HG03103 (cell line): ENCODE results near the gene ZFP69.
"Not testable (repeated sequence)": the region's sequence is repeated elsewhere in the genome, so short reads cannot be mapped to it uniquely, and the experiment has no call there.

Source experiments
- ATAC-seq: cut with Tn5 transposase; IDR thresholded peaks from one replicate; pipeline ENCODE4 v1.9.1; 2021; ENCODE audit warnings: low read depth; ENCODE audit not compliant: unreplicated experiment

Gene ZFP69

DNA sequence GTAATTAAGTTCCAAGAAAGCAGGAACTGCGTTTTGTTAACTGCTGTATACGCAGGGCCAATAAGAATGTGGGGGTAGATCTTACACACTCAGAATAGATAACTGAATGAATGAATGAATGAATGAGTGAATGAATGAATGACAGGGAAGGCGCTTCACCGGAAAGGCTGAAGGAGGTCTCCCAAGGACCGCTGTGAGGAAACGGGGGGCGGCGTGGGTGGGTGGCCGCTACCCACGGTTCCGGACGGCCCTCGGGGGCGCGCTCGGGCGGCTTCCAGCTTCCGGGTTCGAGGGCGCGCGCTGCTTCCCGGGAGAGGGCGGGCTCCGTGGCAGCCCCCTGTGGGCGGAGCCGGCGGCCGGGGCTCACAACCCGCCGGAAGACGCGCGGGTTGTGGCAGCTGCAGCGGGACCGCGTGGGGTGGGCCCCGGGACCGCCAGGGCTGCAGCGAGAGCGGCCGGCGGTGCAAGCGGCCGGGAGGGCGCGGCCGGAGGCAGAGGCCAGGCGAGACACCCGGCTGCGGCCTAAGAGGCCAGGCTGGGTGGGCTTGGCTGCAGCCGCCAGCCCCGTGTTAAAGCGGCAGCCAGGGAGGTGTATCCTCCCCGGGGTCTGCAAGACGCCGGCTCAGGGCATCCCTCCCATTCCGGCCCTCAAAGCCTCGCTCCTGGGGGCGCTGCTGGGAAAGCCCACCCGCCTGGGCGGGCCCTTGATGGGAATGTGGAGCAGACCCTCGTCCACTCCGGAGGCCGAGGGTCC lies at the start of gene ZFP69:
Gene ZFP69 (plus strand): TSS at position 367 of the 754 bp plus-strand sequence. CDS start 2,072 bp downstream, outside the sequence.
- peak; percentile 74 for ATAC-seq

DNA sequence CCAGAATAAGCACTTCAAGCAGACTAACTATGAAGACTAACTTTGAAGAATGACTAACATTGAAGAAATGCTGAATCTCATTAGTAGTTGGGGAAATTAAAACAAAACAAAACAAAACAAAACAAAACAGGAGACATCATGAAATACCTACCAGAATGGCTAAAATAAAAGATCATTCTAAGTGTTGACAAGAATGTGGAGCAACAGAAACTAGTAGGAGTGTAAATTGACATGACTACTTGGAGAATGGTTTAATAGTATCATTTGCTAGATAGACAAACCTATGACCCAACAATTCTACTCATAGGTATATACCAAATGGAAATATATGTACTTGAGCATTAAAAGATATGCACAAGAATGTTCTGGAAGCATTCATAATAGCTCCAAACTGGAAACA lies 45.7 kb upstream of the ZFP69 start:
- ATAC-seq: no peak

DNA sequence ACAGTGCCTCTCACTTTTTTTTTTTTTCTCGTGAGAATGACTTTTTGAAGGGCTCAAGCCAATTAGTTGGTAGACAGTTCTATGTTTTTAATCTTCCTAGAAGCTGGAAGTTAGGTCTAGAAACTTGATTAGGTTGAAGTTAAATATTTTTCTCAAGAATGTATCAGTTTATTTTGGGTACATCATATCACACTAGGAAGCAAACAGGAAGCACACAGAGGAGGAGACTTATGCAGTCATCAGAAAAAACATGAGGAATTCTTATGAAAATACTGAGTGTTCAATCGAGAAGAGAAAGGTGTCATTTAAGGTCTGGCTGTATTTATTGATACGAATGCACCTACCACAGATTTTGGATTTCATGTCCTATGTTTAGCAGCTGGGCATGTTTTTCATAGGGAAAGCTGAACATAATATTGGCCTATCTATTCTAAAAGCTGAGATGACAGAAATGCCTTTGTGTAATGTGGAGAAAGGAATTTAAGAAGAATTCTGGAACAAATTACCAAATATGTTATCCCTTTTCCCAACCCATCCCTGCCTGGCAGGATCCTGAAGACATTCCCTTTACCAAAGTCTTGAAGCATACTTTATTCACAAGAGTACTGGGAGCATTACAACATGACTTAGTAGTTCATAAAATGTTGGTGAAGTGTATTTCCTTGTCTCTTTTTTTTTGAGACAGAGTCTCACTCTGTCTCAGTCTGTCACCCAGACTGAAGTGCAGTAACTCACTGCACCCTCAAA lies 44.3 kb upstream of the ZFP69 start:
- ATAC-seq: no peak

DNA sequence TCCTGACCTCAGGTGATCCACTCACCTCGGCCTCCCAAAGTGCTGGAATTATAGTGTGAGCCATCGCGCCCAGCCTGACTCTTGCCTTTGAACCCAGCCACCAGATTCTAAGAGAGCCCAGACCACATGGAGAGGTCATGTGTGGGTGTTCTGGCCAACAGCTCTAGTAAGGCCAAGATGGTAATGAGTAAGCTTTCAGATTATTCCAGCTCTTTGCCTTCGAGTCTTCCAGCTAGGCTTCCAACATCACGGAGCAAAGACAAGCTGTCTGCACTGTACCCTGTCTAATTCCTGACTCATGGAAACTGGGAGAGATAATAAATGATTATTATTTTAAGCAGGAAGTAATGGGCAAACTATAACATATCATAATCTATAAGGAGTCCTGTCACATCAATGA lies 41.6 kb upstream of the ZFP69 start:
- no peak for ATAC-seq

DNA sequence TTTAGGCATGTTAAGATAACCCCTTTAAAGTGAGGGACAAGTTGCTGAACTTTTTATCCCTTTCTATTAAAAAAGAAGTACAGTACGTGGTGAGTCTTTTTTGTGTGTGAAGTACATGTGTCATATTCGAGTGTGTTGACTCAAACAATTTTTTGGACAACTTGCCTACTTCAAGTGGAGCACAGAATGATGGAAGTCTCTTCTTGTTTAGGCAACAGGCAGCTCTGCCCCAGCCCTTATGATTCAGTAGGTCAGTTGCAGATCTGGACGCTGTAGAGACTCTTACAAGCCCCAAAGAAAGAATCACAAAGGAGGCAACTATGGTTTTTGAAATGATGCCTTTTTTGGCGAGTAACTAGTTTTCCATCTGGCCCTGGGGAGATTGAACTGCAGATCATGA lies 41.2 kb upstream of the ZFP69 start:
- ATAC-seq: no peak

DNA sequence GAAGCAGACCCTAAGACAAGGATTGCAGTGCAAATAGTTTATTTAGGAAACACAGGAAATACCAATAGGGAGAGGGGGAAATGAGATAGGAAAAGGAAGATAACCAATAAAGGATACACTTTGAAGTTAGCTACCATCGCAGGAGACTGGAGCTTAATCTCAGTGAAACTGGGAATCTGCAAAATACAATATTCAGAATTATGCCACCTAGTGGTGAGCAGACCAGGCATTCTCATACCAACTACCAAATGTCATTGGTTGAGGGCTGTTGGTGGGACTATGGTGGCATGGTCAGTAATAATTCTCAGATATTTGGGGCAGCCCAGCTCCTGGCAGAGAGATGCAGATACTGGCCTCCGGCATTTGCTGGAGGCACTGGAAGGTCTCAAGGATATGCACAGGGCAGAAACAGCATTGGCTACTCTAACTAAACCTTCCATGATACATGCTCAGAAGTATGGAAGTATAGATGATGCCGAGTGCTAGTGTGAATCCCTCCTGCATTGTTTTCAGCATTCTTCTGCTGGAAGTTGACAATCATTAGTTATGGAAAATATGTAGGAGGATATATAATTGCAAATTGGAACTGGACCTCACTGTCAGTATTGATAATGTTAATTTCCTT lies 38.6 kb upstream of the ZFP69 start:
- ATAC-seq: no peak

DNA sequence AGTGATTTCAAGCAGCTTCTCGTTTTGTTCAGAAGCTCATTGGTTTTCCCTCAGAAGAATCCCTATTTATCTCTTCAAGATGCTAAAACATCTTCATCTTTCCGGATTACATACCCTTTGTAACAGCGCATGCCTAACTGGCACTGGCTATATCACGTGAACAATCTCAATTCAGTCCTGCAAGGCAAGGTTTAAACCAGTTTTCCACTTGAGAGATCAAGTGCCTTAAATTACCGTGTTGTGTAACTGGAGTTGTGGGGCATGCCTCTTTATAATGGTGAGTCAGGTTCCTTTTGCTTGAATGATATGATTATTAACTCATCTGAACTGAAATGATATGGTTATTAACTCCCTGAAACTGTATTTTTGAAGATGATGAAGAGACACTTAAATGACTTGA lies 37.8 kb upstream of the ZFP69 start:
- ATAC-seq: no peak

DNA sequence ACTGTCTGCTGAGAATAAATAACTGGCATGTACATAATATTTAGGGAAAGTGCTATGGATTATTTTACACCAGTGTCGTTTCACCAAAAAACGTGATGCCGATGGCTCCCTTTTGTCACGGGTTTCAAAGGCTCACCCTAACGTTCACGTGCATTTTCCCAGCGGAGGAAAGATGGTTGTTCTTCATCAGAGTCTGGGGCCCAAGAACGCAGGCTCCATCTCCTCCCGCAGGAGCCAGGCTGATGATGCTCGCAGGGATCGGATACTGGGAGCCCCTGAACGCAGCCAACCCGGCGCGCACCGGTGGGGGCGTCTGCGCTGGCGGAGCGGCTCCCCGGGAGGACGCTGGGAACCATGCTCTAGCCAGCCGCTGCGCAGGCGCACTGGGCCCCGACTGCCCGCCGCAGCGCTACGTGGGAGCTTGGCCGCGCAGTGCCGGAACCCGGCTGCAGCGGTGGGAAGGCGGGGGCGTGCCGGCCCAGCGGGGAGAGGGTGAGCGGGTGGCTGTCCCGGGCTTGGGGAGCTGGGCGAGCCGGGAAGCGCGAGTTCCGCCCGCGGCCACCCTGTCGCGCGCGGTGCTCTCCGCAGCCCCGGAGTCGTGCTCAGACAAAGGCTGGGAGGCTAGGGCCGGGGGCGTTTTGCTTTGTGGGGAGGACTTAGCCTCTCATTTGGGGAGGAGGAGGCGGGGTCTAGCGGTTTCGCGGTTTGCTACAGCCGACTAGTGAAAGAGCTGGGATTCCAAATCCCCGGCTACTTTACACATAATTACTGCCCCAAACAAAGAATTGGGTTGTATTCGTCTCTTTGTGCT lies 27.2 kb upstream of the ZFP69 start, which contains the start of gene ZFP69B:
Gene ZFP69B (plus strand): TSS at position 793 of the 811 bp plus-strand sequence. CDS start 486 bp downstream, outside the sequence.
- ATAC-seq: peak; percentile 73

DNA sequence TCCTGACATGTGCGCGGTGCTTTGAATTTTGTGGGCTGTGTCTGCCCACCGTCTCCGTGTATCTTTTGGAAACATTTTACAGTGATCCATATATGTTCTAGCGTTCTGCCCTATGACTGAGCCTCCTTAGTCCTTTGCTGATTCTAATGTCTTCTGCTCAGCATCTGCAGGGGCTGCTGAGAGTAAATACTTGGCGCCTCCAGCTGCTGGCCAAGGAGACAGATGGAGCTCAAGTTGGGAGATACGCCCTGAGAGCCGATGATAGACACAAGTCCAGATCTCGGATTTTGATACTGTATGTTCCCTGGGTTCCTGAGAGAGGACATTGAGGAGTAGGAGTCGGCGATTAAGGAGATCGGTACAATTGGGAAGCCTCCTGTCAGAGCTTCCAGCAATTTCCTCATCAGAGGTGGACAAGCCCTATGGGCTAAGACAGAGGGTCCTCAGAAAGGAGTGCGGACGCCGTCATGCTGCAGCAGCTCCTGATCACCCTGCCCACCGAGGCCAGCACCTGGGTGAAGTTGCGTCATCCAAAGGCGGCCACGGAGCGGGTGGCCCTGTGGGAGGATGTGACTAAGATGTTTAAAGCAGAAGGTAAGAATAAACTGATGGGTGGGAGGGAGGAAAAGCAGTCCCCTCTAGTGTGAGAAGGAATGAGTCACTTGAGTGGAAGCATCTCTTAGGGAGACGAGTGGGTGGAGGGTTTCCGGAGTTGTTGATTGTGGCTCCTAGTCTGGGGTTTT lies 26.4 kb upstream of the ZFP69 start:
- no peak for ATAC-seq

DNA sequence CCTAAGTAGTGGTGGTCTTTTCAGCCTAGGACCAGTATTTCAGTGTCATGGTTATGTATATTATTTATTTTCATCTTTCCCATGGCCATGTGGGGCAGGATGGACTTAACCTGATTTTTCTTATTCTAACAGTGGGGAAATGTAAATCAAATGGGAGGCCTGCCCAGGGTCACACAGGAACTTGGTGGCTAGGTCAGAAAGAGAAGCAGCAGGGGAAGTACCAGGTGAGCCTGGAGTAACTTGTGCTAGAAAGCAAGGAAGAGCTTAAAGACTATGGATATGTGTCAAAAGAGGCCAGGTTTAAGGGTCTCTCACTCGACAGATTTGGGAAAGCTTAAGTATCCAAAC lies 25.9 kb upstream of the ZFP69 start:
- no peak for ATAC-seq

DNA sequence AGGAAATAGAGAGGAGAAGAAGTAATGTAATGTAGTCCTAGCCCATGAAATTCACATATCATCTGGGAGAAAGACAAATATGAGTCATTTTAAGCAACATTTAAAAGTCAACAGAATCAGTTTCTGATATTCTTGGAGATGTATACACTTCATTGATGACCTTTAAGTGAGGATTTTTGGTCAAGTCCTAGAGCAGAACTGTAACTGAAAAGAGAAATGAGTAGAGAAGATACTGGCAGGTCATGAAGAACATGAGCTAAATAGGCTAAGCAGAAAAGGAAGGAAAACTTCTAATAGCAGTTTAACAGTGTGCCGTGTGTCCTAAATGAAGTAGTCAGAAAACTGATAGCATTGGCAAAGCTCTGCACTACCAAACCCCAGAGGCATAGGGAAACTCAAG lies 22.2 kb upstream of the ZFP69 start:
- no peak for ATAC-seq

DNA sequence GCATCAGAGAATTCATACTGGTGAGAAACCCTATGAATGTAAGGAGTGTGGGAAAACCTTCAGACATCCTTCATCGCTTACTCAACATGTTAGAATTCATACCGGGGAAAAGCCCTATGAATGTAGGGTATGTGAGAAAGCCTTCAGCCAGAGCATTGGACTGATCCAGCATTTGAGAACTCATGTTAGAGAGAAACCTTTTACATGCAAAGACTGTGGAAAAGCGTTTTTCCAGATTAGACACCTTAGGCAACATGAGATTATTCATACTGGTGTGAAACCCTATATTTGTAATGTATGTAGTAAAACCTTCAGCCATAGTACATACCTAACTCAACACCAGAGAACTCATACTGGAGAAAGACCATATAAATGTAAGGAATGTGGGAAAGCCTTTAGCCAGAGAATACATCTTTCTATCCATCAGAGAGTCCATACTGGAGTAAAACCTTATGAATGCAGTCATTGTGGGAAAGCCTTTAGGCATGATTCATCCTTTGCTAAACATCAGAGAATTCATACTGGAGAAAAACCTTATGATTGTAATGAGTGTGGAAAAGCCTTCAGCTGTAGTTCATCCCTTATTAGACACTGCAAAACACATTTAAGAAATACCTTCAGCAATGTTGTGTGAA lies 14.0 kb upstream of the ZFP69 start:
- ATAC-seq: no peak

DNA sequence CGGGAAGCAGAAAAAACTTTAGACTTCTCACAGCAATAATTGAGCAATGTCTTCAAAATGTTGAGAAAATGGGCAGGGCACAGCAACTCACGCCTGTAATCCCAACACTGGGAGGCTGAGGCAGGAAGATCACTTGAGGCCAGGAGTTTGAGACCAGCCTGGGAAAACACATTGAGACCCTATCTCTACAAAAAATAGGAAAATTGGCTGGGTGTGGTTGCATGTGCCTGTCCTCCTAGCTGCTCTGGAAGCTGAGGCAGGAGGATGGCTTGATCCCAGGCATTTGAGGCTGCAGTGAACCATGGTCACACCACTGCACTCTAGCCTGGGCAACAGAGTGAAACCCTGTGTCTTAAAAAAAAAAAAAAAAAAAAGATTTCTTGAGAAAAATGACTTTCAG lies 7.8 kb upstream of the ZFP69 start:
- ATAC-seq: no peak

DNA sequence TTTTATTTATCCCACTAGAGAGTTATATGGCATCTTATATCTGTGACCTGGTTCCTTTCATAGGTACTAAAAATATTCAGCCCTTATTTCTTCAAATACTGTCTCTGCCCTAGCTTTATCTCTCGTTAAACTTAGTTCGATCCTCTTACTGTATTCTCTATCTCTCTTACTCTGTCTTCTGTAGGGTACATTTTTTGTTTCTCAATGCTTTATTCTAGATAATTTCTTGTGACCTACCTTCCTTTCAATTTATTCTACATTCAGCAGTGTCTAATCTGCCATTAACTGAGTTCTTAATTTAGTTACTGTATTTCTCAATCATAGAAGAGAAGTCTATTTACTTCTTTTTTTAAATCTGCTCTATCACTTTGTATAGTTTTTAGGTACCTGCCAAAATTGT lies 1.8 kb upstream of the ZFP69 start:
- no peak for ATAC-seq

DNA sequence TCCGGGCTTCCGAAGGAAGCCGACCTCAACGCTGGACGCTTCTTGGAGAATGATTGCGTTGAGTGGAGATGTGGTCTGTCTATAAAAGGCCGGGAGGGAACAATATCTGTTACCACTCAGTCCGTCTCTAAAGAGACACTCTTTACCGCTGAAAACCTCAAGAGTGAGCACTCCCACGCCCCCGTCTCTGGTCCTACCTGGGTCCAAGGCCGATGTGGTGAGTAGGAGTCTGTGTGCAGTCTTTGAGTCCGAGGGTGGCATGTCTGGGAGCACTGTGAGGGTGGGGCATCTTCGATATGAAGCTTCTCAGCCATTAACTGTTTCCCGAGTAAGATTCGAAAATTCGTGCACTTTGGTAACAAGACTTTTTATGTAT lies 576 bp downstream of the ZFP69 start:
- ATAC-seq: peak; percentile 15

DNA sequence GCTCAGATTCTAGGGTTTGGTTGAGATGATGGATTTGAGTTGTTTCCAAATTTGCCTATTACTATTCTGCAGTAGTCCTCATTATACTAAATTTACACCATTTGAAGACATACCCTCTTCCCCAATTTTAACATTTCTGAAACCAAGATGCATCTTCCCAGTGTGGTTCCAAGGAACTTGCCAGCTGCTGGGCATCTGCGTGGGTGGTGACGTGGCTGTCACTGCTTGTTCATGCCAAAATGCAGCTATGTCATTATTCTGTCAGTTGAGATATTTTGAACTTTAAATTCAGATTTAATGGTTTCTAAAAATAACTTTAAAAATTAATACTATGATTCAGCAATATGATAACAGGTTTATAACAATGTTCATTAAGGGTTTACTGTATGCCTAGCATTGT lies 1.2 kb downstream of the ZFP69 start:
- ATAC-seq: no peak

DNA sequence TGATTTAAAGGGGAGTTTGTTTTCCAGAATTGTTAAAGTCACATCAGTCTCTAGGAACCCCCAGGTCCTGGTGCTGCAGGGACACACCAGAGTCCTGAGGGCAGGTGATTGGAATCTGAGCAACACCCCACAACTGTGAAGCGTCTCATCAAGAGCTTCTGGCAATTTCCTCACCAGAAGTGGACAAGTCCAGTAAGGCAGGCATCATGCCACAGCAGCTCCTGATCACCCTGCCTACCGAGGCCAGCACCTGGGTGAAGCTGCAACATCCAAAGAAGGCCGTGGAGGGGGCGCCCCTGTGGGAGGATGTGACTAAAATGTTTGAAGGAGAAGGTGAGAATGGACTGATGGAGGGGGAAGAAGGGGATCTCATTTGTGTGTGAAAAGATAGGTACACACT lies 2.1 kb downstream of the ZFP69 start:
- ATAC-seq: no peak

DNA sequence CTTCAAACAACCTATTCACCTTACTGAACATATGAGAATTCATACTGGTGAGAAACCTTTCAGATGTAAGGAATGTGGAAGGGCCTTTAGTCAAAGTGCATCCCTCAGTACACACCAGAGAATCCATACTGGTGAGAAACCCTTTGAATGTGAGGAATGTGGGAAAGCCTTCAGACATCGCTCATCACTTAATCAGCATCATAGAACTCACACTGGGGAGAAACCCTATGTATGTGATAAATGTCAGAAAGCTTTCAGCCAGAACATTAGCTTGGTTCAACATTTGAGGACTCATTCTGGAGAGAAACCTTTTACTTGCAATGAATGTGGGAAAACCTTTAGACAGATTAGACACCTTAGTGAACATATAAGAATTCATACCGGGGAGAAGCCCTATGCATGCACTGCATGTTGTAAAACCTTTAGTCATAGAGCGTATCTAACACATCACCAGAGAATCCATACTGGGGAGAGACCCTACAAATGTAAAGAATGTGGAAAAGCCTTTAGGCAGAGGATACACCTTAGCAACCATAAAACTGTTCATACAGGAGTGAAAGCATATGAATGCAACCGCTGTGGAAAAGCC lies 18.3 kb downstream of the ZFP69 start:
- ATAC-seq: no peak

DNA sequence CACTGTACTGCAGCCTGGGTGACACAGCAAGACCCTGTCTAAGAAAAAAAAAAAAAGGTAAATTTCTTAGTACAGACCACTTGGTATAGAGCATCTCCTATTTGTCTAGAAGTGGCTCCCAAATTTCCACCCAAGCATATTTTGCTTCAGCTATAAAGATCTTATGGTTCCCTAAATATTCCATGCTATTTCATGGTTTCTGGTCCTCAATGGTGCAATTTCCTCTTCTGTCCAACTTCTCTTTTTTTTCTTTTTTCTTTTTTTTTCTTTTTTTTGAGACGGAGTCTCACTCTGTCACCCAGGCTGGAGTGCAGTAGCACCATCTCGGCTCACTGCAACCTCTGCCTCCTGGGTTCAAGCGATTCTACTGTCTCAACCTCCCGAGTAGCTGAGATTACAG lies 25.6 kb downstream of the ZFP69 start:
- ATAC-seq: not testable (repeated sequence)
